ENCODE results near the gene RALGAPA2. TPM values are rescaled to one million over a fixed set of nuclear protein-coding genes. Genes with fewer than 3 reads are reported as not detected.

Gene RALGAPA2
- total RNA-seq, 1 donor from 2014 or later, result 24.8 TPM

GRCh38 chr20:20562507-20562906, 149.9 kb downstream of the RALGAPA2 start:
- DNase-seq (ENCODE audit: low read depth), result no peak
- Histone ChIP-seq H3K4me3 (ENCODE audit: low read depth, low read length) (no peak overlapping the region), H3K27me3 (ENCODE audit: control insufficient read depth, insufficient read depth, low read length) (no peaks in the 10 kb centered on the region), H3K36me3 (ENCODE audit: control insufficient read depth, insufficient read depth, low read length) (no peaks in the 10 kb centered on the region)
- TF ChIP-seq CTCF (IDR thresholded peaks at IDR 0.05; ENCODE audit: insufficient read depth, low read length, poor library complexity, severe bottlenecking), result no peak

GRCh38 chr20:20561841-20562240, 150.6 kb downstream of the RALGAPA2 start:
- Histone ChIP-seq H3K27me3 (ENCODE audit: control insufficient read depth, insufficient read depth, low read length) (no peaks in the 10 kb centered on the region), H3K36me3 (ENCODE audit: control insufficient read depth, insufficient read depth, low read length) (no peaks in the 10 kb centered on the region), H3K4me3 (ENCODE audit: low read depth, low read length) (no peak overlapping the region)
- no peak for DNase-seq (ENCODE audit: low read depth)
- TF ChIP-seq CTCF (IDR thresholded peaks at IDR 0.05; ENCODE audit: insufficient read depth, low read length, poor library complexity, severe bottlenecking), result no peak

GRCh38 chr20:20561172-20561571, 151.3 kb downstream of the RALGAPA2 start:
- no peak for TF ChIP-seq CTCF (IDR thresholded peaks at IDR 0.05; ENCODE audit: insufficient read depth, low read length, poor library complexity, severe bottlenecking)
- no peak for DNase-seq (ENCODE audit: low read depth)

GRCh38 chr20:20557406-20557805, 155.0 kb downstream of the RALGAPA2 start:
- H3K27me3 ChIP-seq (ENCODE audit: control insufficient read depth, insufficient read depth, low read length), result no peaks in the 10 kb centered on the region
- DNase-seq (ENCODE audit: low read depth), result no peak
- TF ChIP-seq CTCF (IDR thresholded peaks at IDR 0.05; ENCODE audit: insufficient read depth, low read length, poor library complexity, severe bottlenecking), result no peak
- no peak overlapping the region for H3K4me3 ChIP-seq (ENCODE audit: low read depth, low read length)
- no peaks in the 10 kb centered on the region for H3K36me3 ChIP-seq (ENCODE audit: control insufficient read depth, insufficient read depth, low read length)

More at GRCh38 chr20:20561172-20561571, 151.3 kb downstream of the RALGAPA2 start:
- H3K27me3 ChIP-seq (ENCODE audit: control insufficient read depth, insufficient read depth, low read length), result no peaks in the 10 kb centered on the region
- H3K4me3 ChIP-seq (ENCODE audit: low read depth, low read length), result no peak overlapping the region
- no peaks in the 10 kb centered on the region for H3K36me3 ChIP-seq (ENCODE audit: control insufficient read depth, insufficient read depth, low read length)

- no peak for TF ChIP-seq CTCF (IDR thresholded peaks at IDR 0.05; ENCODE audit: insufficient read depth, low read length, poor library complexity, severe bottlenecking)
Observed at GRCh38 chr20:20555838-20556237, 156.6 kb downstream of the RALGAPA2 start.

GRCh38 chr20:20554951-20555350, 157.5 kb downstream of the RALGAPA2 start:
- no peak for TF ChIP-seq CTCF (IDR thresholded peaks at IDR 0.05; ENCODE audit: insufficient read depth, low read length, poor library complexity, severe bottlenecking)
- Histone ChIP-seq H3K36me3 (ENCODE audit: control insufficient read depth, insufficient read depth, low read length) (no peaks in the 10 kb centered on the region), H3K4me3 (ENCODE audit: low read depth, low read length) (no peak overlapping the region), H3K27me3 (ENCODE audit: control insufficient read depth, insufficient read depth, low read length) (no peaks in the 10 kb centered on the region)
- DNase-seq (ENCODE audit: low read depth), result no peak

More at GRCh38 chr20:20555838-20556237, 156.6 kb downstream of the RALGAPA2 start:
- Histone ChIP-seq H3K36me3 (ENCODE audit: control insufficient read depth, insufficient read depth, low read length) (no peaks in the 10 kb centered on the region), H3K27me3 (ENCODE audit: control insufficient read depth, insufficient read depth, low read length) (no peaks in the 10 kb centered on the region), H3K4me3 (ENCODE audit: low read depth, low read length) (no peak overlapping the region)
- no peak for DNase-seq (ENCODE audit: low read depth)
